IMR-90 (cell line): ENCODE data around the gene PGF. TPM values are rescaled to one million over a fixed set of nuclear protein-coding genes. Genes with fewer than 3 reads are reported as not detected.

ENCODE experiments used
- ATAC-seq: fragments of 200-7000 bp; cut with Tn5 transposase; 2 replicates; pipeline ENCODE4 v1.9.1; 2020; ENCODE audit warnings: low read depth, mild to moderate bottlenecking, moderate library complexity
- BruUV-seq: library from RNA; stranded (reverse); fragments of 400-500 nt; replicated peaks from 2 replicates; lab custom pipeline; 2021; lab: Mats Ljungman, UMichigan
- CTCF ChIA-PET: fragments of 300-600 bp; formaldehyde crosslinking; extraction: SDS; loops from one replicate; lab custom pipeline; 2021; ENCODE audit warnings: antibody characterized with exemption; lab: Yijun Ruan, JAX
- POLR2A ChIA-PET: fragments of 300-600 bp; sonication (Branson Sonifier 250); formaldehyde crosslinking; loops from one replicate; lab custom pipeline; 2022; ENCODE audit warnings: antibody characterized with exemption; ENCODE audit not compliant: unreplicated experiment; lab: Charles Lee
- DNase-seq: peaks from one replicate; pipeline ENCODE4 v3.0.0; 2013
- H2AFZ ChIP-seq: replicated peaks from 2 replicates; pipeline ENCODE3; 2013; ENCODE audit warnings: low read length, mild to moderate bottlenecking; ENCODE audit not compliant: poor library complexity
- H2AK5ac ChIP-seq: 2 replicates; pipeline ENCODE4 v1.6.1; 2013; ENCODE audit warnings: low read depth, low read length, inconsistent platforms
- H2AK9ac ChIP-seq: replicated peaks from 2 replicates; pipeline ENCODE3; 2013; ENCODE audit warnings: mild to moderate bottlenecking, low read depth, low read length, moderate library complexity; ENCODE audit not compliant: poor library complexity
- H2BK120ac ChIP-seq: 2 replicates; pipeline ENCODE4 v1.6.1; 2013; ENCODE audit warnings: low read depth, low read length, inconsistent platforms
- H2BK15ac ChIP-seq: 3 replicates; pipeline ENCODE4 v1.6.1; 2013; ENCODE audit warnings: low read depth, low read length, inconsistent platforms
- H2BK20ac ChIP-seq: 2 replicates; pipeline ENCODE4 v1.6.1; 2013; ENCODE audit warnings: low read depth, mild to moderate bottlenecking, inconsistent platforms, low read length, moderate library complexity
- H2BK5ac ChIP-seq: 2 replicates; pipeline ENCODE4 v1.6.1; 2013; ENCODE audit warnings: mild to moderate bottlenecking, low read depth, low read length, inconsistent platforms; ENCODE audit not compliant: poor library complexity, severe bottlenecking
- H3K14ac ChIP-seq: replicated peaks from 2 replicates; pipeline ENCODE4 v1.6.1; 2013; ENCODE audit warnings: low read depth, low read length, inconsistent platforms
- H3K18ac ChIP-seq: 2 replicates; pipeline ENCODE4 v1.6.1; 2013; ENCODE audit warnings: low read depth, low read length, control low read depth
- H3K23ac ChIP-seq: 2 replicates; pipeline ENCODE4 v1.6.1; 2013; ENCODE audit warnings: low read depth, low read length, inconsistent platforms
- H3K27ac ChIP-seq: 2 replicates; pipeline ENCODE4 v1.5.1; 2013; ENCODE audit warnings: mild to moderate bottlenecking, control low read depth, low read length; ENCODE audit not compliant: insufficient read depth
- H3K27me3 ChIP-seq: 2 replicates; pipeline ENCODE4 v1.6.1; 2013; ENCODE audit warnings: low read length; ENCODE audit not compliant: control insufficient read depth, insufficient read depth
- H3K36me3 ChIP-seq: 2 replicates; pipeline ENCODE4 v1.6.1; 2013; ENCODE audit warnings: low read length, mixed read lengths; ENCODE audit not compliant: control insufficient read depth, insufficient read depth
- H3K4ac ChIP-seq: 2 replicates; pipeline ENCODE4 v1.6.1; 2013; ENCODE audit warnings: low read depth, low read length, inconsistent platforms
- H3K4me1 ChIP-seq: 2 replicates; pipeline ENCODE4 v1.6.1; 2013; ENCODE audit warnings: low read length, mixed read lengths; ENCODE audit not compliant: control insufficient read depth, insufficient read depth
- H3K4me2 ChIP-seq: 2 replicates; pipeline ENCODE4 v1.6.1; 2013; ENCODE audit warnings: low read depth, mild to moderate bottlenecking, control low read depth, low read length, moderate library complexity
- H3K4me3 ChIP-seq: 2 replicates; pipeline ENCODE4 v1.5.1; 2013; ENCODE audit warnings: low read depth, mild to moderate bottlenecking, control low read depth, low read length, moderate library complexity; ENCODE audit not compliant: insufficient read depth
- H3K56ac ChIP-seq: 2 replicates; pipeline ENCODE4 v1.6.1; 2013; ENCODE audit warnings: low read length, inconsistent platforms; ENCODE audit not compliant: insufficient read depth; ENCODE audit errors: extremely low read depth
- H3K79me1 ChIP-seq, 2 experiments: 2 replicates each; pipeline ENCODE4 v1.6.1; 2013; ENCODE audit warnings: low read length in 2 of 2, inconsistent platforms in 1 of 2, low read depth in 1 of 2
- H3K9ac ChIP-seq: 2 replicates; pipeline ENCODE4 v1.6.1; 2013; ENCODE audit warnings: low read depth, low read length, control low read depth
- H3K9me1 ChIP-seq: 2 replicates; pipeline ENCODE4 v1.6.1; 2013; ENCODE audit warnings: low read length, inconsistent platforms; ENCODE audit not compliant: insufficient read depth
- H3K9me3 ChIP-seq: 2 replicates; pipeline ENCODE4 v1.6.1; 2013; ENCODE audit warnings: low read length; ENCODE audit not compliant: control insufficient read depth, insufficient read depth
- H4K20me1 ChIP-seq: 2 replicates; pipeline ENCODE4 v1.6.1; 2013; ENCODE audit warnings: low read length, inconsistent platforms; ENCODE audit not compliant: insufficient read depth
- H4K5ac ChIP-seq: 2 replicates; pipeline ENCODE4 v1.6.1; 2013; ENCODE audit warnings: mild to moderate bottlenecking, low read depth, low read length, control low read depth
- H4K8ac ChIP-seq, 2 experiments: 2 replicates each; pipeline ENCODE4 v1.6.1; 2013; ENCODE audit warnings: low read depth in 2 of 2, low read length in 2 of 2, control low read depth in 1 of 2, inconsistent platforms in 1 of 2
- H4K91ac ChIP-seq: 2 replicates; pipeline ENCODE4 v1.6.1; 2013; ENCODE audit warnings: low read depth, low read length, inconsistent platforms; ENCODE audit not compliant: insufficient read depth
- BHLHE40 ChIP-seq: fragments of 150-350 bp; IDR thresholded peaks from 2 replicates; pipeline ENCODE4 v1.6.1; 2016; ENCODE audit warnings: mild to moderate bottlenecking, low read depth, low read length
- CEBPB ChIP-seq: IDR thresholded peaks from 2 replicates; pipeline ENCODE4 v1.6.1; 2012; ENCODE audit warnings: low read depth, low read length, improper control_type of control experiment
- CHD1 ChIP-seq: IDR thresholded peaks from 2 replicates; pipeline ENCODE4 v1.6.1; 2012; ENCODE audit warnings: low read depth, low read length, improper control_type of control experiment
- CTCF ChIP-seq: conservative IDR thresholded peaks from 2 replicates; pipeline ENCODE4 v1.5.1; 2012; ENCODE audit warnings: mild to moderate bottlenecking, low read depth, low read length, improper control_type of control experiment
- ELK1 ChIP-seq: fragments of 150-350 bp; IDR thresholded peaks from 2 replicates; pipeline ENCODE4 v1.6.1; 2016; ENCODE audit warnings: low read depth, mild to moderate bottlenecking, low read length, moderate library complexity, borderline replicate concordance
- FOS ChIP-seq: fragments of 150-350 bp; IDR thresholded peaks from 2 replicates; pipeline ENCODE4 v1.6.1; 2016; ENCODE audit warnings: low read depth, low read length
- MAFK ChIP-seq: IDR thresholded peaks from 2 replicates; pipeline ENCODE4 v1.6.1; 2012; ENCODE audit warnings: low read depth, low read length, improper control_type of control experiment
- MAZ ChIP-seq: IDR thresholded peaks from 2 replicates; pipeline ENCODE4 v1.6.1; 2012; ENCODE audit warnings: low read depth, mild to moderate bottlenecking, low read length, improper control_type of control experiment, moderate library complexity, borderline replicate concordance
- MXI1 ChIP-seq: IDR thresholded peaks from 2 replicates; pipeline ENCODE4 v1.6.1; 2012; ENCODE audit warnings: low read depth, mild to moderate bottlenecking, low read length, moderate library complexity, borderline replicate concordance
- NFE2L2 ChIP-seq: fragments of 150-350 bp; IDR thresholded peaks from 2 replicates; pipeline ENCODE4 v1.6.1; 2016; ENCODE audit warnings: low read depth, mild to moderate bottlenecking, low read length
- POLR2A ChIP-seq: IDR thresholded peaks from 2 replicates; pipeline ENCODE4 v1.6.1; 2012; ENCODE audit warnings: mild to moderate bottlenecking, low read depth, low read length
- RAD21 ChIP-seq: IDR thresholded peaks from 2 replicates; pipeline ENCODE4 v1.6.1; 2012; ENCODE audit warnings: low read length, improper control_type of control experiment
- RCOR1 ChIP-seq: IDR thresholded peaks from 2 replicates; pipeline ENCODE4 v1.6.1; 2012; ENCODE audit warnings: mild to moderate bottlenecking, low read length, improper control_type of control experiment; ENCODE audit not compliant: insufficient replicate concordance
- RFX5 ChIP-seq: IDR thresholded peaks from 2 replicates; pipeline ENCODE4 v1.8.0; 2012; ENCODE audit warnings: low read depth, mild to moderate bottlenecking, low read length, moderate library complexity
- SMC3 ChIP-seq: fragments of 150-350 bp; IDR thresholded peaks from 2 replicates; pipeline ENCODE4 v1.6.1; 2016; ENCODE audit warnings: low read depth, mild to moderate bottlenecking, antibody characterized with exemption, low read length, moderate library complexity
- USF2 ChIP-seq: fragments of 150-350 bp; IDR thresholded peaks from 2 replicates; pipeline ENCODE4 v1.6.1; 2017; ENCODE audit warnings: mild to moderate bottlenecking, antibody characterized with exemption, low read length, low read depth
- WGBS, 2 experiments: methylation state at CpG; one replicate each; pipeline versions ENCODE4 v1.1.5 to v1.1.7; 2013; ENCODE audit warnings: missing lambda C conversion rate in 2 of 2; ENCODE audit not compliant: insufficient read length in 1 of 2; ENCODE audit errors: extremely low coverage in 2 of 2; 5-methylcytosine and 5-hydroxymethylcytosine counted together
- dilution Hi-C: fragments of 300-500 bp; cut with HindIII; formaldehyde crosslinking; loops from one replicate; pipeline ENCODE4 v1.14.3; 2018; ENCODE audit warnings: low sequenced_read_pairs; ENCODE audit not compliant: unreplicated experiment
- in situ Hi-C: fragments of 300-500 bp; cut with MboI; formaldehyde crosslinking; loops from 3 replicates; pipeline ENCODE4 v1.14.3; 2019; ENCODE audit warnings: low sequenced_read_pairs, inconsistent platforms, mixed read lengths
- intact Hi-C: fragments of 100-400 bp; cut with micrococcal nuclease; formaldehyde crosslinking; loops from 2 replicates; pipeline ENCODE4 v1.10.0; 2022
- polyA plus RNA-seq, 3 experiments: library from polyadenylated mRNA; depleted of rRNA; stranded (reverse); fragments of >200 nt; gene quantifications; 2 replicates each; pipeline ENCODE4 v1.2.3, GENCODE V29; 2012; ENCODE audit warnings: low replicate concordance in 1 of 3
- total RNA-seq: library from RNA; depleted of rRNA; stranded (reverse); fragments of >200 nt; gene quantifications from 2 replicates; pipeline ENCODE4 v1.2.3, GENCODE V29; 2012

PGF gene
- total and polyA plus RNA-seq, 2 of the 4 experiments (the other 2 are of a cell fraction): 0.36 to 0.39 TPM

- no peak overlapping the region for H4K5ac ChIP-seq
- H2AK5ac ChIP-seq: no peak overlapping the region
- H3K4me1 ChIP-seq: no peaks in the 10 kb centered on the region
- peaks cover 21% of the 10 kb centered on the region for H3K27me3 ChIP-seq
- no peak overlapping the region for H2BK120ac ChIP-seq
- H3K9me3 ChIP-seq: no peaks in the 10 kb centered on the region
- no peak for DNase-seq
- no peak overlapping the region for H4K8ac ChIP-seq
- H4K20me1 ChIP-seq: no peaks in the 10 kb centered on the region
- H3K9me1 ChIP-seq: peaks cover 3% of the 10 kb centered on the region; the same call in 1 of the 2 replicates
- no peak overlapping the region for H4K91ac ChIP-seq
- no peak overlapping the region for H2BK20ac ChIP-seq
- no CpG with 5 or more reads among the region's 11 CpGs for WGBS, 2 experiments
- POLR2A ChIA-PET: no interaction called here
- BruUV-seq: no TSS peak
- H3K23ac ChIP-seq: no peak overlapping the region
- H3K36me3 ChIP-seq: no peaks in the 10 kb centered on the region
- dilution Hi-C loops (no loop called here), in situ Hi-C loops (no loop called here), intact Hi-C loops (no loop called here)
- no peak overlapping the region for H3K18ac ChIP-seq
- no peak overlapping the region for H3K14ac ChIP-seq
- H3K27ac ChIP-seq: no peak overlapping the region
- H2AFZ ChIP-seq: no peak overlapping the region
- no peak for ATAC-seq
- H3K4me3 ChIP-seq: no peak overlapping the region
- H3K56ac ChIP-seq: no peak overlapping the region
- no peak overlapping the region for H2AK9ac ChIP-seq
- no peak overlapping the region for H3K4me2 ChIP-seq
- CTCF ChIA-PET: no interaction called here
- H3K9ac ChIP-seq: no peak overlapping the region
- H3K79me1 ChIP-seq: no peaks in the 10 kb centered on the region
- no peak overlapping the region for H3K4ac ChIP-seq
- no peak overlapping the region for H2BK5ac ChIP-seq
- no peak overlapping the region for H2BK15ac ChIP-seq
- TF ChIP-seq USF2 (no peak), CTCF (no peak), ELK1 (no peak), MXI1 (no peak), FOS (no peak), SMC3 (no peak), MAZ (no peak), CEBPB (no peak), RCOR1 (no peak), BHLHE40 (no peak), RAD21 (no peak), MAFK (no peak), CHD1 (no peak), POLR2A (no peak), NFE2L2 (no peak), RFX5 (no peak)
Measured at GRCh38 chr14:74962046-74962445, 6.6 kb upstream of the PGF start.
